MM.1S (cell line): Measurements from ENCODE around the gene CELA2B.

ENCODE experiments used
- CTCF ChIP-seq: fragments of 300-600 bp; sonication (generic); IDR thresholded peaks from 2 replicates; pipeline ENCODE4 v1.5.1; 2016; ENCODE audit warnings: antibody characterized with exemption, low read length, mixed read lengths
- EZH2 ChIP-seq: fragments of 300-600 bp; sonication (generic); optimal IDR thresholded peaks from 2 replicates; pipeline ENCODE3; 2017; ENCODE audit warnings: low read depth, mild to moderate bottlenecking, antibody characterized with exemption, low read length, mixed read lengths

- TF ChIP-seq CTCF (no peak), EZH2 (no peak)
These were observed 47.5 kb downstream of the CELA2B start for GRCh38 chr1:15523104-15524020.
